GM12878 (cell line): ENCODE measurements around the gene OR8B2. TPM values are rescaled to one million over a fixed set of nuclear protein-coding genes. Genes with fewer than 3 reads are reported as not detected.

ENCODE experiments used
- ATAC-seq: fragments of 200-7000 bp; cut with Tn5 transposase; 3 replicates; pipeline ENCODE4 v1.9.1; 2020; ENCODE audit warnings: mild to moderate bottlenecking, moderate library complexity
- Bru-seq: library from RNA; stranded (reverse); fragments of 400-500 nt; gene quantifications from one replicate; lab custom pipeline; 2021; lab: Mats Ljungman, UMichigan
- BruChase-seq, 2 experiments: library from RNA; stranded (reverse); fragments of 400-500 nt; gene quantifications; one replicate each; lab custom pipeline; 2021; lab: Mats Ljungman, UMichigan
- BruUV-seq: library from RNA; stranded (reverse); fragments of 400-500 nt; replicated peaks from 2 replicates; lab custom pipeline; 2021; lab: Mats Ljungman, UMichigan
- CTCF ChIA-PET: fragments of 300-600 bp; sonication (Branson Sonifier 250); formaldehyde crosslinking; extraction: SDS; loops from one replicate; lab custom pipeline; 2021; ENCODE audit warnings: inconsistent platforms; lab: Yijun Ruan, JAX
- POLR2A ChIA-PET: fragments of 350-600 bp; formaldehyde crosslinking; extraction: SDS; loops from one replicate; lab custom pipeline; 2021; ENCODE audit warnings: inconsistent platforms; lab: Charles Lee
- RAD21 ChIA-PET: fragments of 300-600 bp; sonication (Branson Sonifier 250); formaldehyde crosslinking; loops from one replicate; lab custom pipeline; 2023; ENCODE audit warnings: antibody characterized with exemption; ENCODE audit not compliant: unreplicated experiment; lab: Charles Lee
- SMC1A ChIA-PET: fragments of 300-600 bp; sonication (Branson Sonifier 250); formaldehyde crosslinking; loops from one replicate; lab custom pipeline; 2023; ENCODE audit not compliant: unreplicated experiment, uncharacterized antibody; lab: Charles Lee
- DNase-seq: peaks from one replicate; pipeline ENCODE4 v3.0.0-alpha.2; 2011; ENCODE audit warnings: low read depth, low spot score
- FAIRE-seq: peaks from 3 replicates; lab custom pipeline; 2011; peaks lifted over from hg19 to GRCh38; lab: Jason Lieb, UNC
- H2AFZ ChIP-seq: 2 replicates; pipeline ENCODE4 v1.6.0; 2011; ENCODE audit warnings: low read depth, low read length, control low read depth; ENCODE audit not compliant: control insufficient read depth
- H3K27ac ChIP-seq: 2 replicates; pipeline ENCODE4 v1.5.1; 2011; ENCODE audit warnings: control low read depth; ENCODE audit not compliant: control insufficient read depth, insufficient read depth
- H3K27me3 ChIP-seq, 2 experiments: replicated peaks in 1 of 2; 2 replicates each; pipeline versions ENCODE4 v1.6.0 to v1.6.1; 2011; ENCODE audit warnings: low read length in 1 of 2; ENCODE audit not compliant: control insufficient read depth in 2 of 2, insufficient read depth in 2 of 2
- H3K36me3 ChIP-seq, 2 experiments: 2 replicates each; pipeline ENCODE4 v1.5.1; 2011; ENCODE audit warnings: low read length in 1 of 2; ENCODE audit not compliant: control insufficient read depth in 2 of 2, insufficient read depth in 2 of 2
- H3K4me1 ChIP-seq: 2 replicates; pipeline ENCODE4 v1.6.1; 2011; ENCODE audit warnings: mild to moderate bottlenecking, low read length, moderate library complexity, mixed read lengths; ENCODE audit not compliant: control insufficient read depth, insufficient read depth
- H3K4me2 ChIP-seq: 2 replicates; pipeline ENCODE4 v1.6.0; 2011; ENCODE audit warnings: control low read depth; ENCODE audit not compliant: control insufficient read depth, insufficient read depth
- H3K4me3 ChIP-seq: fragments of 200-600 bp; sonication (generic); 2 replicates; pipeline ENCODE4 v1.5.1; 2016
- H3K79me2 ChIP-seq: 2 replicates; pipeline ENCODE4 v1.6.0; 2011; ENCODE audit warnings: low read length; ENCODE audit not compliant: control insufficient read depth, insufficient read depth
- H3K9ac ChIP-seq: 2 replicates; pipeline ENCODE4 v1.8.0; 2011; ENCODE audit warnings: low read length, control low read depth, mixed read lengths; ENCODE audit not compliant: control insufficient read depth, insufficient read depth
- H3K9me3 ChIP-seq: replicated peaks from 3 replicates; pipeline ENCODE4 v1.5.1; 2011; ENCODE audit warnings: mild to moderate bottlenecking, low read length; ENCODE audit not compliant: control insufficient read depth, insufficient read depth
- H4K20me1 ChIP-seq: 2 replicates; pipeline ENCODE4 v1.6.0; 2011; ENCODE audit not compliant: control insufficient read depth, insufficient read depth
- ATF7 ChIP-seq: fragments of 450-650 bp; IDR thresholded peaks from 2 replicates; pipeline ENCODE4 v1.6.1; 2016; ENCODE audit warnings: low read depth, mild to moderate bottlenecking
- CBFB ChIP-seq: IDR thresholded peaks from 2 replicates; pipeline ENCODE4 v1.6.1; 2016; ENCODE audit warnings: antibody characterized with exemption, low read depth
- CHD1 ChIP-seq: IDR thresholded peaks from 2 replicates; pipeline ENCODE4 v1.6.1; 2012; ENCODE audit warnings: low read depth, low read length, improper control_type of control experiment
- RAD21 ChIP-seq: IDR thresholded peaks from 2 replicates; pipeline ENCODE4 v1.6.1; 2011; ENCODE audit warnings: mild to moderate bottlenecking, low read depth, low read length, moderate library complexity; ENCODE audit not compliant: insufficient read depth
- SMARCA5 ChIP-seq: fragments of 450-650 bp; IDR thresholded peaks from 2 replicates; pipeline ENCODE4 v1.6.1; 2017; ENCODE audit warnings: mild to moderate bottlenecking
- ZNF24 ChIP-seq: fragments of 450-650 bp; IDR thresholded peaks from 2 replicates; pipeline ENCODE4 v1.6.1; 2017; ENCODE audit warnings: antibody characterized with exemption, mild to moderate bottlenecking
- ZNF384 ChIP-seq: IDR thresholded peaks from 2 replicates; pipeline ENCODE4 v1.6.1; 2012; ENCODE audit warnings: low read depth, mild to moderate bottlenecking, low read length, improper control_type of control experiment, borderline replicate concordance
- WGBS: methylation state at CpG from one replicate; pipeline ENCODE4 v1.1.6; 2016; ENCODE audit warnings: low lambda C conversion rate; ENCODE audit not compliant: insufficient replicate concordance, insufficient coverage; ENCODE audit errors: missing lambda C conversion rate; 5-methylcytosine and 5-hydroxymethylcytosine counted together
- in situ Hi-C: fragments of 300-500 bp; cut with MboI; formaldehyde crosslinking; loops from 9 replicates; pipeline ENCODE4 v1.14.3; 2018; ENCODE audit warnings: mixed read lengths
- intact Hi-C: fragments of 100-400 bp; cut with micrococcal nuclease; formaldehyde crosslinking; loops from one replicate; pipeline ENCODE4 v1.14.2; 2022; ENCODE audit not compliant: unreplicated experiment
- long read RNA-seq, 2 experiments: library from polyadenylated mRNA; unstranded; transcript quantifications; one replicate each; pipeline ENCODE4 v2.0.0, GENCODE V29; 2019 to 2020
- polyA minus RNA-seq, 3 experiments: library from RNA; depleted of rRNA, polyadenylated mRNA; stranded (reverse); fragments of >200 nt; gene quantifications; 2 replicates each; pipeline ENCODE4 v1.2.3, GENCODE V29; 2011
- polyA plus RNA-seq, 11 experiments: library from polyadenylated mRNA; depleted of rRNA in 4 of 11; unstranded in 6 of 11; stranded (reverse) in 5 of 11; fragments of >200 nt; fragmentation: Nextera tagmentation in 4 of 11; fragmentation: Illumina TruSeq in 1 of 11; extraction: Ambion mirVana in 4 of 11; extraction: Trizol in 1 of 11; gene quantifications; 1 replicate in 1 of 11; 2 replicates in 10 of 11; pipeline versions ENCODE4 v1.2.1 to v1.2.3, GENCODE V29; 2011 to 2016; ENCODE audit warnings: inconsistent platforms in 2 of 11, missing spikeins in 2 of 11, low read depth in 1 of 11
- total RNA-seq, 4 experiments: library from RNA; depleted of rRNA in 3 of 4; stranded (reverse); fragments of >200 nt in 3 of 4; fragmentation: Illumina TruSeq in 1 of 4; extraction: Trizol in 1 of 4; gene quantifications; 2 replicates each; pipeline versions ENCODE4 v1.2.1 to v1.2.3, GENCODE V29; 2013 to 2021

The OR8B2 gene, protein sequence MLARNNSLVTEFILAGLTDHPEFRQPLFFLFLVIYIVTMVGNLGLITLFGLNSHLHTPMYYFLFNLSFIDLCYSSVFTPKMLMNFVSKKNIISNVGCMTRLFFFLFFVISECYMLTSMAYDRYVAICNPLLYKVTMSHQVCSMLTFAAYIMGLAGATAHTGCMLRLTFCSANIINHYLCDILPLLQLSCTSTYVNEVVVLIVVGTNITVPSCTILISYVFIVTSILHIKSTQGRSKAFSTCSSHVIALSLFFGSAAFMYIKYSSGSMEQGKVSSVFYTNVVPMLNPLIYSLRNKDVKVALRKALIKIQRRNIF
- total RNA-seq (2013; cell fraction: nucleolus; rRNA removed): not detected in 2 replicates
- not detected in 2 replicates for total RNA-seq (2014; rRNA removed)
- total RNA-seq (2014; rRNA removed; fragmentation: Illumina TruSeq; extraction: Trizol): not detected in 2 replicates
- not detected in 2 replicates for total RNA-seq (2021)
- polyA plus RNA-seq (2011; ENCODE audit: low read depth): not detected
- not detected in 2 replicates for polyA plus RNA-seq (2011; rRNA removed)
- polyA plus RNA-seq (2011; cell fraction: cytosol; rRNA removed): not detected in 2 replicates
- not detected in 2 replicates for polyA plus RNA-seq (2011; cell fraction: nucleus; rRNA removed)
- not detected in 2 replicates for polyA plus RNA-seq (2012)
- not detected in 2 replicates for polyA plus RNA-seq (2014; fragmentation: Illumina TruSeq; extraction: Trizol)
- not detected for polyA plus RNA-seq (2014; fragmentation: Nextera tagmentation; extraction: Ambion mirVana)
- not detected in 2 replicates for polyA plus RNA-seq (2014; rRNA removed)
- polyA plus RNA-seq (2016; fragmentation: Nextera tagmentation; extraction: Ambion mirVana): not detected
- polyA minus RNA-seq (2011; rRNA and poly(A)+ RNA removed): not detected in 2 replicates
- polyA minus RNA-seq (2011; cell fraction: cytosol; rRNA and poly(A)+ RNA removed): not detected in 2 replicates
- polyA minus RNA-seq (2011; cell fraction: nucleus; rRNA and poly(A)+ RNA removed): not detected in 2 replicates
- not detected for Bru-seq, nascent RNA
- not detected for BruChase-seq, experiment 1, labeled RNA remaining after a 6-hour chase
- BruChase-seq, experiment 2, labeled RNA remaining after a 2-hour chase: not detected
- long read RNA-seq, experiment 1: 0 reads
- long read RNA-seq, experiment 2: 0 reads

DNA sequence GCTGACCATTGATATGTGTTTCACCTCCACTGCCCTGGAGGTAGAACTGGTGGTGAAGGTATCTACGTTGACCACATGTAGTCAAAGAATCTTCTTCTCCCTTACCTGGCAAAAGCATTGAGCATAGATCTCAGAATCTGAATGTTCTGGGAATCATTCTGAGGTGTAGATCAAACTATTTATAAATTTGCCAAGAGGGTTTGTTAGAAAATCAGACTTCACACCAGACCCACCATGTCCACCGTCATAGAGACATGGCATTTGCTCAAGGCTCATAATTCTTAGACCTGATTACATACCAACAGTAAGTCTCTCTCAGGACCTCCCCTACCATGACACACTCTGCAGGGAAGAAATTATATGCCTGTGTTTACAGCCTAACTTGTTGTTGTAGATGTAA lies at the start of gene OR8B2:
OR8B2 (minus strand) TSS at position 101 of the 400 bp plus-strand sequence. CDS start 1,156 bp downstream, outside the sequence.
- POLR2A ChIA-PET: no interaction called here
- no peak within 1 kb of the TSS for H3K4me3 ChIP-seq
- no peaks in the 10 kb centered on the region for H3K9me3 ChIP-seq
- TF ChIP-seq ATF7: no peak
- TF ChIP-seq RAD21: no peak
- TF ChIP-seq SMARCA5: no peak
- TF ChIP-seq CBFB: no peak
- TF ChIP-seq ZNF24: no peak
- no peak for TF ChIP-seq ZNF384
- TF ChIP-seq CHD1: no peak
- TF ChIP-seq, all 136 proteins: peak for 0
- in situ Hi-C loops: no loop called here
- Histone ChIP-seq H4K20me1 (no peaks in the 10 kb centered on the region), H2AFZ (no peak within 1 kb of the TSS), H3K27ac (no peak within 1 kb of the TSS), H3K36me3 (no peaks in the 10 kb centered on the region), H3K4me1 (no peaks in the 10 kb centered on the region), H3K27me3 (no peaks in the 10 kb centered on the region), H3K4me2 (no peak within 1 kb of the TSS), H3K9ac (no peak within 1 kb of the TSS), H3K79me2 (no peaks in the 10 kb centered on the region)
- no TSS peak for BruUV-seq
- ChIA-PET CTCF (no interaction called here), SMC1A (no interaction called here), RAD21 (no interaction called here)
- no peak for DNase-seq
- no peak for FAIRE-seq
- ATAC-seq: no peak
- 13% methylated on average over 2 of the region's 2 CpGs for whole genome bisulfite sequencing
- intact Hi-C loops: no loop called here
